ENCODE data around the gene ANKRD11. TPM values are rescaled to one million over a fixed set of nuclear protein-coding genes. Genes with fewer than 3 reads are reported as not detected.
A peak's percentile ranks its signal among the peaks of the same experiment; 100 is the strongest.

The ANKRD11 gene
- polyA plus RNA-seq, 1 donor (not counting 4 experiments of a cell fraction or from before 2014, with no cell fraction given) = 30.1 TPM

DNA sequence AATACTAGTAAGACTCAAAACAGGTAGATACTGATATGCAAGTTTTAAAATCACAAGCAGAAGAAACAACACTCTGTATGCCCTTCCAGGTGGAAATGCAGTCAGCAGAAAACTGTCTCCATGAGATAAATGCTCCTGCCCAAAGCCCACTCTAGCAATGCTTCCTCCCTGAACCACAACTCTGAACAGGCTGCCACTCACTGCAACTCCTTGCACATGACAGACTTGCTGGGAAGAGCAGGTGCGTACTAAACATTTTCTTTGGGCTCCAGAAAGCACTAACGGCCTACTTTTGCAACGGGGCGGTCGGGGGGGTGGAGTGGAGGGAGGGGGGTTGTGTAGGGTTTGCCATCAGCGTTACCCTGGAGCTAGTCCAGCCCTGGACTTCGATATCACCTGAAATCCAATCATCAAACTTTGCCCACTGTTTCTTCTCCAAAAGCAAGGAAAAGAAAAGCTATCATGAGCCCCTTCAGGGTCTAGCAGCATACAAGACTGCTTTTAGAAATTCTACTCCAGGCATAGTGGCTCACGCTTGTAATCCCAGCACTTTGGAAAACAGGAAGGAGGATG is 46.1 kb downstream of the ANKRD11 start:
- peaks cover 65% of the 10 kb centered on the region for H4K20me1 ChIP-seq (ENCODE audit: control insufficient read depth, extremely low read depth, insufficient read depth, low read length)

DNA sequence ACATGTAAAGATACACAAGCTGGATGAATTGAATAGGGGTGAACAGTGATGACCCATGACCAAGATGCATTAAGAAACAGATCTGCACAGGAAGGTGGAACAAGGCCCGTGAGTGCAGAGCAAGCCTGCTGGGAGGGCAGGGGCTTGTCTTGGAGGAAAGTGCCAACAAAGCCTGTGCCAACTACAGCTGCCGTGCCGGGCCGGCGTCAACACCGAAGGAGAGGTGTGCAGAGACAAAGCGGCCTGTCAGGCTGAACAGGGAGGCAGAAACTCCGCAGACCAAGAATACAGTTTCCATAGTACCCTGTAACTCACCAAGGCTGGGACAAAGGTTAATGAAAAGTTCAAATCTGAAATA is 46.7 kb downstream of the ANKRD11 start:
- dilution Hi-C loops (cut with MboI; ENCODE audit: extremely low pct_ligation_motif_present, low sequenced_read_pairs) = no loop called here
- DNase-seq (ENCODE audit: low read depth, low spot score) (no peak), FAIRE-seq (no peak)
- H3K4me2 ChIP-seq (ENCODE audit: control insufficient read depth, extremely low read depth, insufficient read depth, low read depth, low read length) = peak overlapping the region; percentile 91
- H3K27ac ChIP-seq (ENCODE audit: control insufficient read depth, insufficient read depth, low read length) = peak overlapping the region; percentile 93
- peaks cover 0 to 10% of the 10 kb centered on the region in 2 experiments for H3K36me3 ChIP-seq (ENCODE audit: control insufficient read depth in 2 of 2, extremely low read depth in 1 of 2, insufficient read depth in 2 of 2, low read length in 2 of 2)
- H3K9me3 ChIP-seq (ENCODE audit: control insufficient read depth, low read depth, low read length) = no peaks in the 10 kb centered on the region
- peak overlapping the region in 1 of 3 experiments; percentile 28 for H3K4me3 ChIP-seq (ENCODE audit: control insufficient read depth in 2 of 3, extremely low read depth in 1 of 3, insufficient read depth in 2 of 3, low read depth in 1 of 3, low read length in 3 of 3)
- peaks cover 53% of the 10 kb centered on the region for H3K4me1 ChIP-seq (ENCODE audit: control insufficient read depth, extremely low read depth, insufficient read depth, low read length)
- no peak overlapping the region for H2AFZ ChIP-seq (ENCODE audit: control insufficient read depth, low read length)
- H3K9ac ChIP-seq (ENCODE audit: control insufficient read depth, extremely low read depth, insufficient read depth, low read length) = peak overlapping the region; percentile 10
- TF ChIP-seq EZH2 (IDR thresholded peaks at IDR 0.05; ENCODE audit: low read length) (no peak), CTCF (optimal IDR thresholded peaks at IDR 0.05 in 1 of 3, IDR thresholded peaks at IDR 0.05 in 1 of 3, conservative IDR thresholded peaks at IDR 0.05 in 1 of 3; ENCODE audit: extremely low read depth in 1 of 3, insufficient read depth in 2 of 3, low read length in 3 of 3) (peak in 1 of 3 experiments; percentile 1)
- no peaks in the 10 kb centered on the region for H3K27me3 ChIP-seq (ENCODE audit: control insufficient read depth, extremely low read depth, insufficient read depth, low read length)
- peaks cover 94% of the 10 kb centered on the region for H3K79me2 ChIP-seq (ENCODE audit: control insufficient read depth, insufficient read depth, low read length)
- H4K20me1 ChIP-seq (ENCODE audit: control insufficient read depth, extremely low read depth, insufficient read depth, low read length) = peaks cover 65% of the 10 kb centered on the region
- peaks cover 8% of the 10 kb centered on the region for H3K9me1 ChIP-seq (ENCODE audit: control insufficient read depth, extremely low read depth, insufficient read depth, low read length)

More for the DNA sequence above, 46.1 kb downstream of the ANKRD11 start:
- FAIRE-seq (no peak), DNase-seq (ENCODE audit: low read depth, low spot score) (no peak)
- H3K36me3 ChIP-seq (ENCODE audit: control insufficient read depth in 2 of 2, extremely low read depth in 1 of 2, insufficient read depth in 2 of 2, low read length in 2 of 2) = peaks cover 0 to 9% of the 10 kb centered on the region in 2 experiments
- peak overlapping the region; percentile 11 for H3K9ac ChIP-seq (ENCODE audit: control insufficient read depth, extremely low read depth, insufficient read depth, low read length)
- TF ChIP-seq CTCF (optimal IDR thresholded peaks at IDR 0.05 in 1 of 3, IDR thresholded peaks at IDR 0.05 in 1 of 3, conservative IDR thresholded peaks at IDR 0.05 in 1 of 3; ENCODE audit: extremely low read depth in 1 of 3, insufficient read depth in 2 of 3, low read length in 3 of 3) (no peak), EZH2 (IDR thresholded peaks at IDR 0.05; ENCODE audit: low read length) (no peak)
- peaks cover 10% of the 10 kb centered on the region for H3K9me1 ChIP-seq (ENCODE audit: control insufficient read depth, extremely low read depth, insufficient read depth, low read length)
- peak overlapping the region; percentile 91 for H3K4me2 ChIP-seq (ENCODE audit: control insufficient read depth, extremely low read depth, insufficient read depth, low read depth, low read length)
- dilution Hi-C loops (cut with MboI; ENCODE audit: extremely low pct_ligation_motif_present, low sequenced_read_pairs) = no loop called here
- no peak overlapping the region for H3K4me3 ChIP-seq (ENCODE audit: control insufficient read depth in 2 of 3, extremely low read depth in 1 of 3, insufficient read depth in 2 of 3, low read depth in 1 of 3, low read length in 3 of 3)
- peaks cover 58% of the 10 kb centered on the region for H3K4me1 ChIP-seq (ENCODE audit: control insufficient read depth, extremely low read depth, insufficient read depth, low read length)
- H3K27ac ChIP-seq (ENCODE audit: control insufficient read depth, insufficient read depth, low read length) = peak overlapping the region; percentile 93
- no peaks in the 10 kb centered on the region for H3K9me3 ChIP-seq (ENCODE audit: control insufficient read depth, low read depth, low read length)
- peaks cover 94% of the 10 kb centered on the region for H3K79me2 ChIP-seq (ENCODE audit: control insufficient read depth, insufficient read depth, low read length)
- H3K27me3 ChIP-seq (ENCODE audit: control insufficient read depth, extremely low read depth, insufficient read depth, low read length) = no peaks in the 10 kb centered on the region
- no peak overlapping the region for H2AFZ ChIP-seq (ENCODE audit: control insufficient read depth, low read length)
